Dermis blood vessel endothelial cell (primary cell): Measurements from ENCODE around the gene GMPR. TPM values are rescaled to one million over a fixed set of nuclear protein-coding genes. Genes with fewer than 3 reads are reported as not detected.
"Not testable (repeated sequence)": the region's sequence is repeated elsewhere in the genome, so short reads cannot be mapped to it uniquely, and the experiment has no call there.

Experiments used
- DNase-seq: peaks from one replicate; pipeline ENCODE4 v3.0.0; 2010
- total RNA-seq: library from RNA; depleted of rRNA; stranded (reverse); fragments of >200 nt; gene quantifications from 2 replicates; pipeline ENCODE4 v1.2.3, GENCODE V29; 2014

Gene GMPR
- 26.0 and 29.2 TPM in 2 replicates for total RNA-seq

- DNase-seq: peak; percentile 86
Measured at GRCh38 chr6:16238057-16238962, at the start of gene GMPR. GMPR (plus strand) TSS chr6:16238587; CDS start chr6:16238694, 107 bp downstream.

- DNase-seq: no peak
Measured at GRCh38 chr6:16190214-16190613, 48.2 kb upstream of the GMPR start.

DNA sequence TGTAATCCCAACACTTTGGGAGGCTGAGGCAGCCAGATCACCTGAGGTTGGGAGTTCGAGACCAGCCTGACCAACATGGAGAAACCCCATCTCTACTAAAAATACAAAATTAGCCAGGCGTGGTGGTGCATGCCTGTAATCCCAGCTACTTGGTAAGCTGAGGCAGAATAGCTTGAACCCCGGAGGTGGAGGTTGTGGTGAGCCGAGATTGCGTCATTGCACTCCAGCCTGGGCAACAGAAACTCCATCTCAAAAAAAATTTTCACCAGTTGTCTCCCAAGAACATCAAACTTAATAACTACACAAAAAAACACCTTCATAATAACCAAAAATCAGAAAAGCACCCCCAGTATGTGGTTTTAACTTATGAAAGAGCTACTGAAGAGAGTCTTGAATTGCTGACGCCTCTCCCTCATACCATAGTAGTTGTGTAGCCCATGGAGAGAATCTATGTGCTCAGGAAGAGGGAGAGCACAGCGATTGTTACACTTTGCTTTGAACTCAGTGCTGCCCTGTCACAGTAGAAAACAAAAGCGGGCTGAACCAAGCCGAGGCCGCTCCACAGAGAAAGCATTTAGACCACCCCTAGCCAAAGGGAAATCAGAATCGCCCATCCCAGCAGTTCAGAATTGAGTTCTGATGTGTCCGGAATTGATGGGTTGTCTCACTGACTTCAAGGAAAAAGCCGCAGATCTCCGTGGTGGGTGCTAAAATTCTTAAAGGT, 42.0 kb upstream of the GMPR start:
- no peak for DNase-seq

GRCh38 chr6:16196984-16197546, 41.3 kb upstream of the GMPR start:
- DNase-seq: no peak

- DNase-seq: no peak
Measured at GRCh38 chr6:16198061-16198705, 40.2 kb upstream of the GMPR start.

GRCh38 chr6:16199804-16200203, 38.6 kb upstream of the GMPR start:
- no peak for DNase-seq

- no peak for DNase-seq
Measured at GRCh38 chr6:16200321-16200883, 38.0 kb upstream of the GMPR start.

- no peak for DNase-seq
Measured at GRCh38 chr6:16201706-16202105, 36.7 kb upstream of the GMPR start.

- no peak for DNase-seq
Measured at GRCh38 chr6:16204653-16205376, 33.6 kb upstream of the GMPR start.

DNA sequence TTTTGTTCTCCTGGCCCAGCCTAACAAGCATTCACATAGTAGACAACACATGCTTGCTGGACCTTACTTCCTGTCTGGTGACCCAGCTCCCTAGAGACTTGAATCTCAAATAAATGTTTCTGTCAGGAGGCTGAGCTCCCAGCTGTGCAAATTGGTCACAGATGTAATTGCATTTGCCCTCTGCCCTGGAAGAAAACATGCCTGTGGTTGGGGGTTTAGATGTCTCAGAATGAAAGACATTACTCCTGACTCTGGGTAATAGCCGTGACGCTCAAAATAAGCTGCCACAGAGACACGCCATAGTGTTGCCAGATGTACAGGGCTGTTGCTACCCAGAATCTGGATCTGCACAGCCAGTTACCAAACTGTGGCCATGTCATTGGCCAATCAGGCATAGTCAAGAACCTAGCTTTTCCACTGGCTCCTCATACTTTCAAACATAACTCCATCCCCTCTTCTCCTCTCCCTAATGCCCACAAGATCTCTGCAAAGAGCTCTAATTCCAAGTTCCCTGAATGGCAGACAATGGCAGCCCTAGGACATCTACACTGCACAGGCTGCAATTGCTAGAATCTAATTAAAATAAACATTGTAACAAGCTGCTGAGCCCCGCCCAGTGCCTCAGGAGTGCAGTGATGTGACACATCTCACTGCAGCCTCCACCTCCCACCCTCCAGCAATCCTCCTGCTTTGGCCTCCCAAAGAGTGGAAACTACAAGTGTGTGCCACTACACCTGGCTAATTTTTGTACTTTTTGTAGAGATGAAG, 32.8 kb upstream of the GMPR start:
- DNase-seq: peak; percentile 43

DNA sequence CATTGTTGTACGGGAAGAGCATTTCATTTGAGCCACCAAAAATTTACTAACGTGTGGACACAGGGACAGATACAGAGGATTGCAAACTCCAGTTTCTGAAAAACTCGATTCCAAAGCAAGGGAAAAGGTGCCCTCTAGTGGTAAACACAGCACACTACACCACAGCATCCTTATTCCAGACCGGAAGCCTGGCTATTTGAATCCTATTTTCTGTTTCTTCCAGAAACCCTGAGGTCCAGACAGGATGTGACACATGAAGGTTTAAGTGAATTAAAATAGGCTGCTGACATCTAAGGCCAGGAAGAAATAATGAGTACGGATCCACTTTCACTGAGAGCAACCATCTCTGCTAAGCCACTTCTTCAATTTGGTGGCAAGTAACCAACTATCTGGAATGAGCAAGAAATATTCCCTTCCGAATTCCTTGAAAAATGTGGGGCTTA, 31.8 kb upstream of the GMPR start:
- peak; percentile 90 for DNase-seq

DNA sequence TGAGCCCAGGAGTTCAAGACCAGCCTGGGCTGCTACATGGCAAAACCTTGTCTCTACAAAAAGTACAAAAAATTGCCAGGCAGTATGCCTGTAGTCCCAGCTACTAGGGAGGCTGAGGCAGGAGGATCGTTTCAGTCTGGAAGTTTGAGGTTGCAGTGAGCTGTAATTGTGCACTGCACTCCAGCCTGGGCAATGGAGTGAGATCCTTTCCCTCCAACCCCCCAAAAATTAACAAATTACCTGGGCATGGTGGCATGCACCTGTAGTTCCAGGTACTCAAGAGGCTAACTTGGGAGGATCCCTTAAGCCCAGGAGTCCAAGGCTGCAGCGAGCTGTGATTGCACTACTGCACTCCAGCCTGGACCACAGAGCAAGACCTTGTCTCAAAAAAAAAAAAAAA, 29.4 kb upstream of the GMPR start:
- DNase-seq: no peak

DNA sequence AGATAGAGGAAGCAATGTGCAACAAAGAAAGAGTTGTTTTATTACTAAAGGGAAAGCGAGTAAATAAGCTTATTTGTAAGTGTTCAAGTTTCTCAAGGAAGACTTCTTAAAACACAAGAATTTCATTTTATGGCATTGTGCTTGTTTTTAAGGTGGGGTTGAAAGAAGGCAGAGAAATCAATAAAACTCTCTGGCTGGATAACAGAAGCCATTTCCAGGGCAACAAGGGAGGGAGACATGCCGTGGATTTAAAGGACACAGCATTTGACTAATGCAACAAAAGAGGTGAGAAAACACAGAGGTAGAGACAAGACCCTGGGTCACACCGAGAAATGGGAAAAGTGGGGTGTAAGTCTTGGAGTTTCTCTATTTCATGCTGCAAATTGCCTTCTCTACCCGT, 28.8 kb upstream of the GMPR start:
- no peak for DNase-seq

DNA sequence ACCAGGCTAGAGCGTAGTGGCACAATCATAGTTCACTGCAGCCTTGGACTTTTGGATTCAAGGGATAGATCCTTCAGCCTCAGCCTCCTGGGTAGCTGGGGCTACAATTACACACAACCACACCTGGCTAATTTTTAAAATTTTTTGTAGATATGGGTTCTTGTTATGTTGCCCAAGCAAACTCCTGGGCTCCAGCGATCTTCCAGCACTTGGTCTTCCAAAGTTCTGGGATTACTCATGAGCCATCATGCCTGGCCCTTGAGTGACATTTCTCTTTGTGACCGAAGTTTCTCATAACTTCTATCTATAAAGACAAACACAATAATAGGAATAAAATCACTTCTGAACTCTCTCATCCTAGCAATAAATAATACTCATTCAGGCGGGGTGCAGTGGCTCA, 26.1 kb upstream of the GMPR start:
- no peak for DNase-seq

DNA sequence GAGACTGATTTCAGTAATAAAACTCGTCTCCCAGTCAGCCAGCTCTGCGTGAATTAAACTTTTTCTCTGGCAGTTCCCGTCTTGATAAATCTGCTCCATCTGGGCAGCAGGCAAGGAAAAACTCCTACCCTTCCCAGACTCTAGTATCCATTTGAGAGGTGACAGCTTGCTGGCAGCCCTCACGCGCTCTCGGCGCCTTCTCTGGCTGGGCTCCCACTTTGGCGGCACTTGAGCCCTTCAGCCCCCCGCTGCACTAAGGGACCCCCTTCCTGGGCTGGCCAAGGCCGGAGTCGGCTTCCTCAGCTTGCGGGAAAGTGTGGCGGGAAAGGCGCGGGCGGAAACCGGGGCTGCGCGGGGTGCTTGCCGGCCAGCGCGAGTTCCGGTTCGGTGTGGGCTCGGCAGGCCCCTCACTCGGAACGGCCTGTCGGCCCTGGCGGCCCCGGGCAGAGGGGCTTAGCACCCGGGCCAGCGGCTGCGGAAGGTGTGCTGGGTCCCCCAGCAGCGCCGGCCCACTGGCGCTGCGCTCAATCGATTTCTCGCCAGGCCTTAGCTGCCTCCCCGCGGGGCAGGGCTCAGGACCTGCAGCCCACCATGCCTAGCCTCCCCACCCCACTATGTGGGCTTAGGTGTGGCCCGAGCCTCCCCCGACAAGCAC, 21.8 kb upstream of the GMPR start:
- peak; percentile 22 for DNase-seq

DNA sequence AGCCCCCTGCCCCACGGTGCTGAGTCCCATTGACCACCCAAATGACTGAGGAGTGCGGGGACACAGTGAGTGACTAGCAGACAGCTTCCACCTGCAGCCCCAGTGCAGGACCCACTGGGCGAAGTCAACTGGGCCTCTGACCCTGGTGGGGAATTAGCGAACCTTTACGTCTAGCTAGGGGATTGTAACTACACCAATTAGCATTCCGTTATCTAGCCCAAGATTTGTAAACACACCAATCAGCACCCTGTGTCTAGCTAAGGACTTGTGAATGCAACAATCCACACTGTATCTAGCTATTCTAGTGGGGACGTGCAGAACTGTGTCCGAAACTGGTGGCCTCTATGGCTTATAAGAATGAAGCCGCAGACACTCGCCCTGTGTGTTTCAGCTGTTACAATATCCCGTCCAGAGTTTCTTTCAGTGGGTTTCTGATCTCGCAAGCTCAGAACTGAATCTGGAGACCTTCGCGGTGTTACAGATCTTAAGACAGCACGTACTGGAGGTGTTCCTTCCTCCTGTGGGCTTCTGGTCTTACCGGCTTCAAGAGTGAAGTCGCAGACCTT, 21.1 kb upstream of the GMPR start:
- DNase-seq: no peak

- DNase-seq: no peak
Measured at GRCh38 chr6:16222826-16223225, 15.6 kb upstream of the GMPR start.

- DNase-seq: no peak
Measured at GRCh38 chr6:16223362-16223761, 15.0 kb upstream of the GMPR start.

DNA sequence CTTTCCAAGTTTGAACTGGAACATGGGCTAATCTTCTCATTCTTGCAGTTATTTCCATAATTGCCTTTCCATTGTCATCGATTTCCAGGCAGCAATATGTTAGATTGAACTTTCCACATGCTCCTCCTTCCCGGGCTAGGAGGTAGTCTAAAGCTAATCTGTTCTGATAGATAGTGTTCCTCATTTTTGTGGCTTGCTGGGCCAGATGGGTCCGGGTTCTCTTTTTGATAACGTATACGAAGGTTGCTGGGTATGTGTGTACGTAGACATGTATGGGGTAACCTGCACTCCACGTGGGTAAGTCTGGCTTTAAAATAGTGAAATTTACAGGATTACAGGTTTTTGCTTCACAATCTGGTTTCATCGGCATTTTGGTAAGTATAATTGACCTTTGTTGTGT, 14.0 kb upstream of the GMPR start:
- DNase-seq: no peak

- not testable (repeated sequence) for DNase-seq
Measured at GRCh38 chr6:16225062-16225731, 13.2 kb upstream of the GMPR start.
